ENCODE data around the gene ERCC6.

Gene ERCC6

GRCh38 chr10:49508654-49509053, 30.3 kb downstream of the ERCC6 start:
- H3K27ac Mint-ChIP-seq = no peak overlapping the region

GRCh38 chr10:49508249-49508648, 30.7 kb downstream of the ERCC6 start:
- H3K27me3 Mint-ChIP-seq = peaks cover 15% of the 10 kb centered on the region
- H3K4me1 Mint-ChIP-seq (ENCODE audit: low read depth) = peaks cover 27% of the 10 kb centered on the region
- H3K4me3 Mint-ChIP-seq = no peak overlapping the region
- H3K36me3 Mint-ChIP-seq (ENCODE audit: low read depth) = peaks cover 14% of the 10 kb centered on the region
- H3K27ac Mint-ChIP-seq = no peak overlapping the region
- H3K9me3 Mint-ChIP-seq = no peaks in the 10 kb centered on the region

More at GRCh38 chr10:49508654-49509053, 30.3 kb downstream of the ERCC6 start:
- Mint-ChIP-seq H3K4me1 (ENCODE audit: low read depth) (peaks cover 27% of the 10 kb centered on the region), H3K27me3 (peaks cover 15% of the 10 kb centered on the region), H3K36me3 (ENCODE audit: low read depth) (peaks cover 12% of the 10 kb centered on the region), H3K4me3 (no peak overlapping the region), H3K9me3 (no peaks in the 10 kb centered on the region)

- H3K27ac Mint-ChIP-seq = no peak overlapping the region
- peaks cover 27% of the 10 kb centered on the region for H3K4me1 Mint-ChIP-seq (ENCODE audit: low read depth)
- no peak overlapping the region for H3K4me3 Mint-ChIP-seq
- H3K9me3 Mint-ChIP-seq = no peaks in the 10 kb centered on the region
- peaks cover 12% of the 10 kb centered on the region for H3K27me3 Mint-ChIP-seq
- peaks cover 28% of the 10 kb centered on the region for H3K36me3 Mint-ChIP-seq (ENCODE audit: low read depth)
Measured at GRCh38 chr10:49505589-49505988, 33.3 kb downstream of the ERCC6 start.

- no peaks in the 10 kb centered on the region for H3K9me3 Mint-ChIP-seq
- H3K36me3 Mint-ChIP-seq (ENCODE audit: low read depth) = peaks cover 28% of the 10 kb centered on the region
- H3K27me3 Mint-ChIP-seq = peaks cover 7% of the 10 kb centered on the region
- H3K27ac Mint-ChIP-seq = no peak overlapping the region
- H3K4me3 Mint-ChIP-seq = no peak overlapping the region
- H3K4me1 Mint-ChIP-seq (ENCODE audit: low read depth) = peaks cover 27% of the 10 kb centered on the region
Measured at GRCh38 chr10:49505076-49505475, 33.8 kb downstream of the ERCC6 start.

- H3K27ac Mint-ChIP-seq = no peak overlapping the region
- H3K9me3 Mint-ChIP-seq = no peaks in the 10 kb centered on the region
- H3K4me1 Mint-ChIP-seq (ENCODE audit: low read depth) = peaks cover 27% of the 10 kb centered on the region
- peaks cover 28% of the 10 kb centered on the region for H3K36me3 Mint-ChIP-seq (ENCODE audit: low read depth)
- H3K4me3 Mint-ChIP-seq = no peak overlapping the region
- H3K27me3 Mint-ChIP-seq = peaks cover 7% of the 10 kb centered on the region
Measured at GRCh38 chr10:49504528-49504927, 34.4 kb downstream of the ERCC6 start.

GRCh38 chr10:49502358-49502757, 36.6 kb downstream of the ERCC6 start:
- Mint-ChIP-seq H3K4me1 (ENCODE audit: low read depth) (peaks cover 6% of the 10 kb centered on the region), H3K36me3 (ENCODE audit: low read depth) (peaks cover 39% of the 10 kb centered on the region), H3K27ac (no peak overlapping the region), H3K4me3 (no peak overlapping the region), H3K9me3 (no peaks in the 10 kb centered on the region), H3K27me3 (peaks cover 7% of the 10 kb centered on the region)

- H3K4me1 Mint-ChIP-seq (ENCODE audit: low read depth) = no peaks in the 10 kb centered on the region
- H3K27ac Mint-ChIP-seq = no peak overlapping the region
- H3K36me3 Mint-ChIP-seq (ENCODE audit: low read depth) = peaks cover 33% of the 10 kb centered on the region
- no peaks in the 10 kb centered on the region for H3K27me3 Mint-ChIP-seq
- no peak overlapping the region for H3K4me3 Mint-ChIP-seq
- H3K9me3 Mint-ChIP-seq = no peaks in the 10 kb centered on the region
Measured at GRCh38 chr10:49500412-49500811, 38.5 kb downstream of the ERCC6 start.

- Mint-ChIP-seq H3K36me3 (ENCODE audit: low read depth) (peaks cover 27% of the 10 kb centered on the region), H3K4me3 (no peak overlapping the region), H3K27ac (no peak overlapping the region), H3K9me3 (no peaks in the 10 kb centered on the region), H3K27me3 (no peaks in the 10 kb centered on the region), H3K4me1 (ENCODE audit: low read depth) (no peaks in the 10 kb centered on the region)
Measured at GRCh38 chr10:49499305-49499851, 39.5 kb downstream of the ERCC6 start.

- Mint-ChIP-seq H3K4me3 (no peak overlapping the region), H3K4me1 (ENCODE audit: low read depth) (no peaks in the 10 kb centered on the region), H3K27ac (no peak overlapping the region), H3K36me3 (ENCODE audit: low read depth) (peaks cover 27% of the 10 kb centered on the region), H3K9me3 (no peaks in the 10 kb centered on the region), H3K27me3 (no peaks in the 10 kb centered on the region)
Measured at GRCh38 chr10:49498425-49498824, 40.5 kb downstream of the ERCC6 start.

- Mint-ChIP-seq H3K27ac (no peak overlapping the region), H3K9me3 (no peaks in the 10 kb centered on the region), H3K36me3 (ENCODE audit: low read depth) (peaks cover 25% of the 10 kb centered on the region), H3K27me3 (no peaks in the 10 kb centered on the region), H3K4me3 (no peak overlapping the region), H3K4me1 (ENCODE audit: low read depth) (no peaks in the 10 kb centered on the region)
Measured at GRCh38 chr10:49497358-49497757, 41.6 kb downstream of the ERCC6 start.

- Mint-ChIP-seq H3K9me3 (no peaks in the 10 kb centered on the region), H3K36me3 (ENCODE audit: low read depth) (peaks cover 34% of the 10 kb centered on the region), H3K4me3 (no peak overlapping the region), H3K4me1 (ENCODE audit: low read depth) (peaks cover 5% of the 10 kb centered on the region), H3K27me3 (no peaks in the 10 kb centered on the region), H3K27ac (no peak overlapping the region)
Measured at GRCh38 chr10:49488056-49488717, 50.7 kb downstream of the ERCC6 start.

- Mint-ChIP-seq H3K9me3 (no peaks in the 10 kb centered on the region), H3K27ac (no peak overlapping the region), H3K27me3 (no peaks in the 10 kb centered on the region), H3K4me3 (no peak overlapping the region), H3K4me1 (ENCODE audit: low read depth) (peaks cover 5% of the 10 kb centered on the region), H3K36me3 (ENCODE audit: low read depth) (peaks cover 32% of the 10 kb centered on the region)
Measured at GRCh38 chr10:49486738-49487137, 52.2 kb downstream of the ERCC6 start.

- Mint-ChIP-seq H3K4me1 (ENCODE audit: low read depth) (peaks cover 5% of the 10 kb centered on the region), H3K27ac (no peak overlapping the region), H3K9me3 (no peaks in the 10 kb centered on the region), H3K27me3 (no peaks in the 10 kb centered on the region), H3K36me3 (ENCODE audit: low read depth) (peaks cover 32% of the 10 kb centered on the region), H3K4me3 (no peak overlapping the region)
Measured at GRCh38 chr10:49486009-49486408, 52.9 kb downstream of the ERCC6 start.

GRCh38 chr10:49484486-49485235, 54.3 kb downstream of the ERCC6 start:
- H3K9me3 Mint-ChIP-seq = no peaks in the 10 kb centered on the region
- no peak overlapping the region for H3K4me3 Mint-ChIP-seq
- no peaks in the 10 kb centered on the region for H3K27me3 Mint-ChIP-seq
- peaks cover 5% of the 10 kb centered on the region for H3K4me1 Mint-ChIP-seq (ENCODE audit: low read depth)
- H3K27ac Mint-ChIP-seq = no peak overlapping the region
- peaks cover 40% of the 10 kb centered on the region for H3K36me3 Mint-ChIP-seq (ENCODE audit: low read depth)

- Mint-ChIP-seq H3K27me3 (no peaks in the 10 kb centered on the region), H3K4me3 (no peak overlapping the region), H3K9me3 (no peaks in the 10 kb centered on the region), H3K36me3 (ENCODE audit: low read depth) (peaks cover 60% of the 10 kb centered on the region), H3K27ac (no peak overlapping the region), H3K4me1 (ENCODE audit: low read depth) (no peaks in the 10 kb centered on the region)
Measured at GRCh38 chr10:49478819-49479218, 60.1 kb downstream of the ERCC6 start.

Data from stimulated activated naive CD8-positive, alpha-beta T cell treated with anti-CD3 and anti-CD28 coated beads, Interleukin-15, Interleukin-2, amounts not matched to agents 100 ng/mL and 50 ng/mL, for 24 hours (primary cell).